K562 (cell line): ENCODE measurements around the gene ERAS. TPM values are rescaled to one million over a fixed set of nuclear protein-coding genes. Genes with fewer than 3 reads are reported as not detected.

Experiments used
- BDP1 ChIP-seq: IDR thresholded peaks from 3 replicates; pipeline ENCODE4 v1.6.1; 2011; ENCODE audit not compliant: insufficient read length, insufficient read depth
- CHAMP1 ChIP-seq: fragments of 450-650 bp; IDR thresholded peaks from 2 replicates; pipeline ENCODE4 v1.6.1; 2016; ENCODE audit warnings: mild to moderate bottlenecking
- FOXP4 ChIP-seq: sonication (generic); formaldehyde crosslinking; IDR thresholded peaks from 2 replicates; pipeline ENCODE4 v1.8.0; 2022; ENCODE audit warnings: mild to moderate bottlenecking, missing genetic modification reagents, borderline replicate concordance
- HNRNPUL1 ChIP-seq: fragments of 200-400 bp; formaldehyde crosslinking; IDR thresholded peaks from 2 replicates; pipeline ENCODE4 v1.6.1; 2017; ENCODE audit warnings: low read length
- ID3 ChIP-seq, 2 experiments: fragments of 250-450 bp in 1 of 2; fragments of 450-650 bp in 1 of 2; sonication (Bioruptor Pico) in 1 of 2; IDR thresholded peaks; 2 replicates each; pipeline versions ENCODE4 v1.6.1 to v1.8.0; 2016 to 2021; ENCODE audit warnings: mild to moderate bottlenecking in 2 of 2, moderate library complexity in 2 of 2, missing compliant biosample characterization in 1 of 2, missing genetic modification characterization in 1 of 2
- NCOA2 ChIP-seq, 2 experiments: fragments of 450-650 bp; IDR thresholded peaks; 2 replicates each; pipeline ENCODE4 v1.6.1; 2018; ENCODE audit warnings: mild to moderate bottlenecking in 2 of 2, moderate library complexity in 1 of 2; ENCODE audit not compliant: partially characterized antibody in 2 of 2
- NRF1 ChIP-seq, 2 experiments: fragments of 450-650 bp; IDR thresholded peaks in 1 of 2; conservative IDR thresholded peaks in 1 of 2; 2 replicates each; pipeline ENCODE4 v1.6.1; 2014; ENCODE audit warnings: mild to moderate bottlenecking in 2 of 2
- PHTF2 ChIP-seq: fragments of 250-450 bp; sonication (Bioruptor Pico); IDR thresholded peaks from 2 replicates; pipeline ENCODE4 v1.5.0; 2021; ENCODE audit warnings: mild to moderate bottlenecking
- TCF7 ChIP-seq: sonication (generic); IDR thresholded peaks from 2 replicates; pipeline ENCODE4 v1.6.1; 2016; ENCODE audit warnings: antibody characterized with exemption, borderline replicate concordance
- ZC3H8 ChIP-seq: fragments of 450-650 bp; IDR thresholded peaks from 2 replicates; pipeline ENCODE4 v1.6.1; 2017
- ZKSCAN8 ChIP-seq: fragments of 200-800 bp; sonication (Bioruptor generic); IDR thresholded peaks from 2 replicates; pipeline ENCODE4 v1.6.1; 2016; ENCODE audit warnings: missing genetic modification characterization, missing compliant biosample characterization
- ZNF277 ChIP-seq: fragments of 250-450 bp; sonication (Bioruptor Pico); IDR thresholded peaks from 2 replicates; pipeline ENCODE4 v1.8.0; 2022; ENCODE audit warnings: inconsistent platforms, mild to moderate bottlenecking, moderate library complexity, borderline replicate concordance
- ZNF695 ChIP-seq: fragments of 450-650 bp; formaldehyde crosslinking; IDR thresholded peaks from 2 replicates; pipeline ENCODE4 v1.4.0; 2020; ENCODE audit warnings: mild to moderate bottlenecking, moderate library complexity
- ZNF785 ChIP-seq: fragments of 250-450 bp; sonication (Bioruptor Pico); IDR thresholded peaks from 2 replicates; pipeline ENCODE4 v1.4.0; 2020; ENCODE audit warnings: mild to moderate bottlenecking
- polyA plus RNA-seq, 8 experiments: library from polyadenylated mRNA; depleted of rRNA in 4 of 8; stranded (reverse) in 5 of 8; unstranded in 3 of 8; fragments of >200 nt; fragmentation: Nextera tagmentation in 2 of 8; fragmentation: Illumina TruSeq in 1 of 8; extraction: Ambion mirVana in 2 of 8; extraction: Trizol in 1 of 8; gene quantifications; 2 replicates each; pipeline versions ENCODE4 v1.2.1 to v1.2.3, GENCODE V29; 2011 to 2014; ENCODE audit warnings: inconsistent platforms in 1 of 8, missing spikeins in 1 of 8
- total RNA-seq, 7 experiments: library from RNA; depleted of rRNA in 6 of 7; stranded (reverse); fragments of >200 nt in 6 of 7; fragmentation: Illumina TruSeq in 2 of 7; extraction: Trizol in 2 of 7; gene quantifications; 2 replicates each; pipeline versions ENCODE4 v1.2.1 to v1.2.3, GENCODE V29; 2011 to 2021; ENCODE audit warnings: low replicate concordance in 1 of 7
- TF ChIP-seq, protein P1 (sequence below), 3 experiments: fragments of 200-800 bp in 1 of 3; sonication (Bioruptor generic) in 1 of 3; sonication (generic) in 1 of 3; formaldehyde crosslinking in 1 of 3; IDR thresholded peaks; 2 replicates each; pipeline versions ENCODE4 v1.6.1 to v1.8.0; 2016 to 2022; ENCODE audit warnings: mild to moderate bottlenecking in 2 of 3, missing compliant biosample characterization in 2 of 3, missing genetic modification characterization in 2 of 3, missing genetic modification reagents in 1 of 3
- TF ChIP-seq, protein P2 (sequence below): fragments of 250-450 bp; sonication (Bioruptor Pico); IDR thresholded peaks from 2 replicates; pipeline ENCODE4 v1.4.0; 2020; ENCODE audit warnings: mild to moderate bottlenecking, moderate library complexity

The ERAS gene
- total and polyA plus RNA-seq, 9 of the 15 experiments (the other 6 are each of a cell fraction or from before 2014, with no cell fraction given), result 0.07 to 0.12 TPM; not detected in 7

DNA sequence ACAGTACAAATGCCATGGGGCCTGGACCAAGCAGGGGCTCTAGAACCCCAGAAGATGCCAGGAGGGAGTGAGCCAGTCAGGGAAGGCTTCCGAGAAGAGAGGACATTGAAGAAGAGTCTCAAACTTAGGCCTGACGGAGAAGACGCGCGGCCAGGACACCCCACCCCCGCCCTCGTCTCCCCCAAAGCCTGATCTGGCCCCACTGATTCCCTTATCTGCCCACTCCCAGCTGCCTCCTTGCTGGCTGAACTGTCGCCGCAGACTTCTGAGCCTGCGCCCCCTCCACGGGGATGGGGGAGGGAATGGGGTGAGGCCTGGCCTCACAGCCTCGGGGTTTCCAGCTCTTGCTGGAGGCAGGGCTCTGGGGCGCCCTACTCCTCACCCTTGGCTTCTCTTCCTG lies 43.5 kb upstream of the ERAS start (continued):
- TF ChIP-seq BDP1 (no peak), HNRNPUL1 (no peak), ZNF277 (CRISPR knock-in tag) (no peak), ZNF785 (CRISPR knock-in tag) (no peak), NRF1 (conservative IDR thresholded peaks at IDR 0.05 in 1 of 2, IDR thresholded peaks at IDR 0.05 in 1 of 2) (peak; percentile 68 to 73), ZNF695 (CRISPR knock-in tag) (no peak), PHTF2 (no peak), TCF7 (peak; percentile 84; the same call in 1 of the 2 replicates), NCOA2 (IDR thresholded peaks at IDR 0.05; ENCODE audit: partially characterized antibody in 2 of 2) (no peak), CHAMP1 (no peak), FOXP4 (CRISPR knock-in tag) (no peak), ZC3H8 (no peak), ID3 (CRISPR knock-in tag; IDR thresholded peaks at IDR 0.05) (no peak), ID3 (tag; IDR thresholded peaks at IDR 0.05) (peak; percentile 81; the same call in 1 of the 2 replicates), ZKSCAN8 (CRISPR knock-in tag) (no peak)
- TF ChIP-seq, protein P1, sequence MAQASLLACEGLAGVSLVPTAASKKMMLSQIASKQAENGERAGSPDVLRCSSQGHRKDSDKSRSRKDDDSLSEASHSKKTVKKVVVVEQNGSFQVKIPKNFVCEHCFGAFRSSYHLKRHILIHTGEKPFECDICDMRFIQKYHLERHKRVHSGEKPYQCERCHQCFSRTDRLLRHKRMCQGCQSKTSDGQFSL (CRISPR knock-in tag; IDR thresholded peaks at IDR 0.05), result peak; percentile 70
- TF ChIP-seq, protein P1 (tag; IDR thresholded peaks at IDR 0.05), result peak in 1 of 2 experiments; percentile 81; a peak in 1 of 4 replicates
- TF ChIP-seq, protein P2, sequence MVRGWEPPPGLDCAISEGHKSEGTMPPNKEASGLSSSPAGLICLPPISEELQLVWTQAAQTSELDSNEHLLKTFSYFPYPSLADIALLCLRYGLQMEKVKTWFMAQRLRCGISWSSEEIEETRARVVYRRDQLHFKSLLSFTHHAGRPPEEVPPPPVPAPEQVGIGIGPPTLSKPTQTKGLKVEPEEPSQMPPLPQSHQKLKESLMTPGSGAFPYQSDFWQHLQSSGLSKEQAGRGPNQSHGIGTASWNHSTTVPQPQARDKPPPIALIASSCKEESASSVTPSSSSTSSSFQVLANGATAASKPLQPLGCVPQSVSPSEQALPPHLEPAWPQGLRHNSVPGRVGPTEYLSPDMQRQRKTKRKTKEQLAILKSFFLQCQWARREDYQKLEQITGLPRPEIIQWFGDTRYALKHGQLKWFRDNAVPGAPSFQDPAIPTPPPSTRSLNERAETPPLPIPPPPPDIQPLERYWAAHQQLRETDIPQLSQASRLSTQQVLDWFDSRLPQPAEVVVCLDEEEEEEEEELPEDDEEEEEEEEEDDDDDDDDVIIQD, result no peak
